Caco-2 (cell line): Measurements from ENCODE around the gene ZIC4. TPM values are rescaled to one million over a fixed set of nuclear protein-coding genes. Genes with fewer than 3 reads are reported as not detected.

ENCODE experiments used
- Bru-seq: library from RNA; stranded (reverse); fragments of 400-500 nt; gene quantifications from one replicate; lab custom pipeline; 2021; lab: Mats Ljungman, UMichigan
- BruChase-seq, 2 experiments: library from RNA; stranded (reverse); fragments of 400-500 nt; gene quantifications; one replicate each; lab custom pipeline; 2021; lab: Mats Ljungman, UMichigan
- BruUV-seq: library from RNA; stranded (reverse); fragments of 400-500 nt; replicated peaks from 2 replicates; lab custom pipeline; 2021; lab: Mats Ljungman, UMichigan
- CTCF ChIA-PET: fragments of 300-600 bp; sonication (Branson Sonifier 250); formaldehyde crosslinking; loops from one replicate; lab custom pipeline; 2022; ENCODE audit warnings: antibody characterized with exemption; lab: Charles Lee
- POLR2A ChIA-PET: fragments of 300-600 bp; sonication (Branson Sonifier 250); formaldehyde crosslinking; loops from one replicate; lab custom pipeline; 2022; ENCODE audit warnings: antibody characterized with exemption; lab: Charles Lee
- DNase-seq, 2 experiments: peaks; one replicate each; pipeline versions ENCODE4 v3.0.0 to v3.0.0-alpha.2; 2020 to 2022
- H3K27me3 ChIP-seq: replicated peaks from 2 replicates; pipeline ENCODE4 v1.6.0; 2011; ENCODE audit warnings: low read length; ENCODE audit not compliant: control insufficient read depth, insufficient read depth
- H3K36me3 ChIP-seq: 2 replicates; pipeline ENCODE4 v1.5.1; 2011; ENCODE audit warnings: low read length; ENCODE audit not compliant: control insufficient read depth, insufficient read depth
- H3K4me1 ChIP-seq: fragments of 250-450 bp; sonication (Bioruptor Pico); 2 replicates; pipeline ENCODE4 v1.5.1; 2020; ENCODE audit warnings: mild to moderate bottlenecking
- H3K4me3 ChIP-seq: 2 replicates; pipeline ENCODE4 v1.5.1; 2011; ENCODE audit warnings: low read depth, mild to moderate bottlenecking, control low read depth, low read length
- H3K9me3 ChIP-seq: fragments of 250-450 bp; sonication (Bioruptor Pico); 2 replicates; pipeline ENCODE4 v1.5.1; 2020; ENCODE audit warnings: mild to moderate bottlenecking, moderate library complexity
- H3K27ac Mint-ChIP-seq: one replicate; pipeline ENCODE4 v1.8.0; 2022; ENCODE audit warnings: mixed read lengths; ENCODE audit not compliant: unreplicated experiment
- H3K27me3 Mint-ChIP-seq: one replicate; pipeline ENCODE4 v1.8.0; 2022; ENCODE audit warnings: mixed read lengths; ENCODE audit not compliant: insufficient read depth, unreplicated experiment
- H3K36me3 Mint-ChIP-seq: one replicate; pipeline ENCODE4 v1.8.0; 2022; ENCODE audit warnings: mild to moderate bottlenecking, mixed read lengths; ENCODE audit not compliant: insufficient read depth, unreplicated experiment
- H3K4me1 Mint-ChIP-seq: one replicate; pipeline ENCODE4 v1.8.0; 2022; ENCODE audit warnings: low read depth, mixed read lengths; ENCODE audit not compliant: unreplicated experiment
- H3K4me3 Mint-ChIP-seq: one replicate; pipeline ENCODE4 v1.8.0; 2022; ENCODE audit warnings: mild to moderate bottlenecking, moderate library complexity, mixed read lengths; ENCODE audit not compliant: unreplicated experiment
- H3K9me3 Mint-ChIP-seq: one replicate; pipeline ENCODE4 v1.8.0; 2022; ENCODE audit warnings: mixed read lengths; ENCODE audit not compliant: unreplicated experiment
- intact Hi-C: fragments of 100-400 bp; cut with micrococcal nuclease; formaldehyde crosslinking; loops from one replicate; pipeline ENCODE4 v1.10.0; 2022; ENCODE audit not compliant: unreplicated experiment
- long read RNA-seq: library from polyadenylated mRNA; stranded (forward); transcript quantifications from one replicate; pipeline ENCODE4 v2.0.0, GENCODE V29; 2022
- total RNA-seq: library from RNA; stranded (reverse); gene quantifications from 2 replicates; pipeline ENCODE4 v1.2.3, GENCODE V29; 2022
- TF ChIP-seq, protein P1 (sequence below), 2 experiments: fragments of 200-600 bp in 1 of 2; IDR thresholded peaks; 1 replicate in 1 of 2; 2 replicates in 1 of 2; pipeline versions ENCODE4 v1.5.1 to v1.8.0; 2011 to 2022; ENCODE audit warnings: antibody characterized with exemption in 1 of 2, control low read depth in 1 of 2, inconsistent platforms in 1 of 2, low read depth in 1 of 2, low read length in 1 of 2, mild to moderate bottlenecking in 1 of 2, moderate library complexity in 1 of 2; ENCODE audit not compliant: insufficient read depth in 1 of 2, severe bottlenecking in 1 of 2, unreplicated experiment in 1 of 2

ZIC4 gene
- total RNA-seq: not detected in 2 replicates
- Bru-seq, nascent RNA: not detected
- not detected for BruChase-seq, experiment 1, labeled RNA remaining after a 2-hour chase
- BruChase-seq, experiment 2, labeled RNA remaining after a 6-hour chase: not detected
- long read RNA-seq: 0 reads

DNA sequence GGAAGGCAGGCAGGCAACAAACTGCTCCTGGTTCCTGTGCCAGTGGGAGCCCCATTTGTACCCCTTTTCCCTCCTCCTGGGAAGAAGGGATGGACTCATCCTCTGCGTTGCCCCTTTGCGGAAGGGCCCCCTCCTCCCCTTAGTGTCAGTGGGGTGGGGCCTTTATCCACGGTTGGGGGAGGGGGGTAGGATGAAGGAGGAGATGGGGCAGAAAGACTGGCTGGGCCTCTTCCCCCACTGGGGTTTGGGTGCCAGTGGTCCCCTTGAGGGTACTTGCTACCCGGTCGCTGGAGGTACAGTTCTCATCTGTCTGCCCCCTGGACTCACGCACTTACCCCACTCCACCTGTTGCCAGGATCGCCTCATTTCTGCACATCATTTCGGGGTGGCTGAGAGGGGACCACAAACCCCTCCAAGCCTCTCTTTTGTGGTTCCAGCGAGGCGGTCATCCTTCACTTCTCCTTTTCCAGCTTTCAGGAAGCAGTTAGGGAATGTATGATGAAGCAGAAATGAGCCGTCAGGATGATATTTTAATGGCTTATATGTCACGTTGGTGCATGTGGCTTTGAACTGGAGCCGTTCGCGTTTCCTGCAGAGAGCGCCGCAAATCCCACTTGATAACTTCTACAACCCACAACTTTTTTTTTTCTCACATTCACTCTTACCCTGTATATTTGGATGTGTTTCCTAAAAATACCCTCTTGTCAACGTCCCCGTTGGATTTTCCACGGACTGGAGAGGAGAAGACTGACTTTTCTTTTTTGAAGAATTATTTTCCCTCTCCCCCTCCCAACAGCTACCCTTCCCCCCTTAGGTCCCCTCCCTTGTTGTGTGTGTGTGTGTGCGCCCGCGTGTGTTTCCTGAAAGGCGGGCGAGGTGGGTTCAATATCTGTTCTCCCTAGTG lies at the start of gene ZIC4:
Gene ZIC4 (minus strand): TSS at position 516 of the 904 bp plus-strand sequence. CDS start 3,746 bp downstream, outside the sequence.
- Mint-ChIP-seq H3K27ac (no peak within 1 kb of the TSS), H3K36me3 (peaks cover 6% of the 10 kb centered on the region), H3K27me3 (peaks cover 5% of the 10 kb centered on the region), H3K4me3 (no peak within 1 kb of the TSS), H3K9me3 (peaks cover 9% of the 10 kb centered on the region), H3K4me1 (peaks cover 7% of the 10 kb centered on the region)
- no peaks in the 10 kb centered on the region for H3K4me1 ChIP-seq
- no TSS peak for BruUV-seq
- TF ChIP-seq, protein P1, sequence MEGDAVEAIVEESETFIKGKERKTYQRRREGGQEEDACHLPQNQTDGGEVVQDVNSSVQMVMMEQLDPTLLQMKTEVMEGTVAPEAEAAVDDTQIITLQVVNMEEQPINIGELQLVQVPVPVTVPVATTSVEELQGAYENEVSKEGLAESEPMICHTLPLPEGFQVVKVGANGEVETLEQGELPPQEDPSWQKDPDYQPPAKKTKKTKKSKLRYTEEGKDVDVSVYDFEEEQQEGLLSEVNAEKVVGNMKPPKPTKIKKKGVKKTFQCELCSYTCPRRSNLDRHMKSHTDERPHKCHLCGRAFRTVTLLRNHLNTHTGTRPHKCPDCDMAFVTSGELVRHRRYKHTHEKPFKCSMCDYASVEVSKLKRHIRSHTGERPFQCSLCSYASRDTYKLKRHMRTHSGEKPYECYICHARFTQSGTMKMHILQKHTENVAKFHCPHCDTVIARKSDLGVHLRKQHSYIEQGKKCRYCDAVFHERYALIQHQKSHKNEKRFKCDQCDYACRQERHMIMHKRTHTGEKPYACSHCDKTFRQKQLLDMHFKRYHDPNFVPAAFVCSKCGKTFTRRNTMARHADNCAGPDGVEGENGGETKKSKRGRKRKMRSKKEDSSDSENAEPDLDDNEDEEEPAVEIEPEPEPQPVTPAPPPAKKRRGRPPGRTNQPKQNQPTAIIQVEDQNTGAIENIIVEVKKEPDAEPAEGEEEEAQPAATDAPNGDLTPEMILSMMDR (IDR thresholded peaks at IDR 0.05; ENCODE audit: insufficient read depth in 1 of 2, low read depth in 1 of 2, low read length in 1 of 2, severe bottlenecking in 1 of 2, unreplicated experiment in 1 of 2): no peak
- ChIA-PET CTCF (no interaction called here), POLR2A (no interaction called here)
- DNase-seq: no peak
- no peaks in the 10 kb centered on the region for H3K36me3 ChIP-seq
- H3K9me3 ChIP-seq: no peaks in the 10 kb centered on the region
- intact Hi-C loops: no loop called here
- no peaks in the 10 kb centered on the region for H3K27me3 ChIP-seq
- no peak within 1 kb of the TSS for H3K4me3 ChIP-seq

DNA sequence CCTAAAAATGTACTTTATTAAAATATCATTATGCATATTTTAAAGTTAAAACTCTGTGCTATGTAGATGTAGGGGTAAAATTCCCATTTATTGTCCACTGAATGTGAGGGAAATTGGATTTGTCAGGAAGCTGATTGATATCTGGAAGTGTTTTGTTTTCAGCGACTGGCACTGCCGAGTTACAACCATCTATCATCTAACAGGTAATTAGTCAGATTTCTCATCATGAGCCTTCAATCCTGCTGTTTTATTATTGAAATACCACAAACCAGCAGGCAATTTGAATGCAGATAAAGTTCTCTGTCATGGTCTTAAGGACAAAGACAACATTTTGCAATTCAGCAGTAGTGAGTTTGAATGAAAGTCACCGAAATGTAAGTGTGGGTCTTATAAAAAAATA lies 43.3 kb upstream of the ZIC4 start:
- Histone ChIP-seq H3K4me3 (no peak overlapping the region), H3K9me3 (no peaks in the 10 kb centered on the region), H3K36me3 (no peaks in the 10 kb centered on the region), H3K4me1 (no peaks in the 10 kb centered on the region), H3K27me3 (no peaks in the 10 kb centered on the region)
- H3K36me3 Mint-ChIP-seq: no peaks in the 10 kb centered on the region
- CTCF ChIA-PET: no interaction called here
- no peak overlapping the region for H3K4me3 Mint-ChIP-seq
- intact Hi-C loops: no loop called here
- no peaks in the 10 kb centered on the region for H3K4me1 Mint-ChIP-seq
- TF ChIP-seq, protein P1 (IDR thresholded peaks at IDR 0.05; ENCODE audit: insufficient read depth in 1 of 2, low read depth in 1 of 2, low read length in 1 of 2, severe bottlenecking in 1 of 2, unreplicated experiment in 1 of 2): no peak
- no peak for DNase-seq
- H3K9me3 Mint-ChIP-seq: no peaks in the 10 kb centered on the region
- no peak overlapping the region for H3K27ac Mint-ChIP-seq
- POLR2A ChIA-PET: no interaction called here
- BruUV-seq: no TSS peak
- no peaks in the 10 kb centered on the region for H3K27me3 Mint-ChIP-seq

DNA sequence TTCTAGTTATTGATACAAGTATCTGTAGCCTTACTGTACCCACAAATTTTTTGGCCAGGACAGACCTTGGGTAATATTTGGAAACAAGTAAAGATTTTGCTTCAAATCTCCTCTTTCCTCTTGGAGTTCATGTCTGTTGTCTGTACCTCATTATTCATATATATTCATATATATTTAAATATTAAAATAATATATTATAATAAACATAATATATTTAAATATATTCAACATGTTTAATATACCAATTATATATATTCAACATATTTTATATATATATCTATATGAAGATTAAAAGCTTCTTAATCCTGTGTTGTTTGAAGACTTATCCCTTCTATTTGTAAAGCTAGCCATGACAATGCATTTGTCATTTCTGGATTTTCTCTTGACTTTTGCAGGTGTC lies 40.9 kb upstream of the ZIC4 start:
- TF ChIP-seq, protein P1 (IDR thresholded peaks at IDR 0.05; ENCODE audit: insufficient read depth in 1 of 2, low read depth in 1 of 2, low read length in 1 of 2, severe bottlenecking in 1 of 2, unreplicated experiment in 1 of 2): no peak
- no peaks in the 10 kb centered on the region for H3K27me3 ChIP-seq
- intact Hi-C loops: no loop called here
- H3K27me3 Mint-ChIP-seq: no peaks in the 10 kb centered on the region
- BruUV-seq: no TSS peak
- H3K36me3 Mint-ChIP-seq: no peaks in the 10 kb centered on the region
- no peaks in the 10 kb centered on the region for H3K9me3 ChIP-seq
- H3K4me1 Mint-ChIP-seq: no peaks in the 10 kb centered on the region
- no peak overlapping the region for H3K4me3 ChIP-seq
- no peaks in the 10 kb centered on the region for H3K4me1 ChIP-seq
- no peaks in the 10 kb centered on the region for H3K9me3 Mint-ChIP-seq
- CTCF ChIA-PET: no interaction called here
- DNase-seq: no peak
- no peaks in the 10 kb centered on the region for H3K36me3 ChIP-seq
- H3K27ac Mint-ChIP-seq: no peak overlapping the region
- POLR2A ChIA-PET: no interaction called here
- no peak overlapping the region for H3K4me3 Mint-ChIP-seq
